HepG2 (cell line): ENCODE results near the gene FUBP3.

ENCODE experiments used
- ARHGAP35 ChIP-seq: sonication (generic); formaldehyde crosslinking; IDR thresholded peaks from 2 replicates; pipeline ENCODE4 v1.9.0; 2022; ENCODE audit warnings: mild to moderate bottlenecking, inconsistent platforms, moderate library complexity, missing genetic modification reagents, borderline replicate concordance
- POLR2AphosphoS5 ChIP-seq: IDR thresholded peaks from 2 replicates; pipeline ENCODE4 v1.6.1; 2012; ENCODE audit warnings: low read depth, low read length
- ZNF274 ChIP-seq: sonication (generic); formaldehyde crosslinking; IDR thresholded peaks from 2 replicates; pipeline ENCODE4 v1.5.1; 2020; ENCODE audit warnings: mild to moderate bottlenecking, missing genetic modification reagents
- ZNF768 ChIP-seq: sonication (generic); formaldehyde crosslinking; IDR thresholded peaks from 2 replicates; pipeline ENCODE4 v1.4.0; 2020; ENCODE audit warnings: missing genetic modification reagents
- TF ChIP-seq, protein P1 (sequence below): IDR thresholded peaks from 2 replicates; pipeline ENCODE4 v1.6.1; 2016; ENCODE audit warnings: missing compliant biosample characterization, missing genetic modification reagents, borderline replicate concordance

DNA sequence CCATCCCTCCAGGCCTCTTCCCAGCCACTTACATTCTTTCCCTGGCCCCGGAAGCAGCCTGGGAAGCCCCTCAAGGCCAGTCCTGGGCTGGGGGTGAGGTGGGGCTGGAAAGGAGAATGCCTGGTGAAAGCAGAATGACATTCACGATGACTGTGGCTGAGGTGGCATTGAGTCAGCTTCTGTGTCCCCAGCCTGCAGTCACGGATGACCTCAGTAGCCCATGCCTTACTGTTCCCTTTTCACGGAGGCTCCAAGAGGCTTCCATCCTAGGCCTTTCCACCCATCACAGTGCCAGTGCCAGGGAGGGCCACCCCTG is 87.7 kb downstream of the FUBP3 start:
- TF ChIP-seq, protein P1, sequence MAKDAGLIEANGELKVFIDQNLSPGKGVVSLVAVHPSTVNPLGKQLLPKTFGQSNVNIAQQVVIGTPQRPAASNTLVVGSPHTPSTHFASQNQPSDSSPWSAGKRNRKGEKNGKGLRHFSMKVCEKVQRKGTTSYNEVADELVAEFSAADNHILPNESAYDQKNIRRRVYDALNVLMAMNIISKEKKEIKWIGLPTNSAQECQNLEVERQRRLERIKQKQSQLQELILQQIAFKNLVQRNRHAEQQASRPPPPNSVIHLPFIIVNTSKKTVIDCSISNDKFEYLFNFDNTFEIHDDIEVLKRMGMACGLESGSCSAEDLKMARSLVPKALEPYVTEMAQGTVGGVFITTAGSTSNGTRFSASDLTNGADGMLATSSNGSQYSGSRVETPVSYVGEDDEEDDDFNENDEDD (CRISPR knock-in tag) = no peak
- TF ChIP-seq ZNF768 (CRISPR knock-in tag) = no peak
- no peak for TF ChIP-seq ZNF274 (CRISPR knock-in tag)
- TF ChIP-seq ARHGAP35 = no peak
- TF ChIP-seq POLR2AphosphoS5 = no peak
